HG03460 (cell line): ENCODE data around the gene COX6A2.

Experiments
- ATAC-seq: cut with Tn5 transposase; IDR thresholded peaks from one replicate; pipeline ENCODE4 v1.9.1; 2021; ENCODE audit not compliant: unreplicated experiment

COX6A2 gene

GRCh38 chr16:31411024-31411844, 16.9 kb downstream of the COX6A2 start:
- ATAC-seq, result no peak

- ATAC-seq, result no peak
Observed at GRCh38 chr16:31410082-31410481, 18.1 kb downstream of the COX6A2 start.

- no peak for ATAC-seq
Observed at GRCh38 chr16:31409433-31409832, 18.7 kb downstream of the COX6A2 start.

- ATAC-seq, result no peak
Observed at GRCh38 chr16:31407406-31407805, 20.8 kb downstream of the COX6A2 start.

- no peak for ATAC-seq
Observed at GRCh38 chr16:31404353-31405064, 23.7 kb downstream of the COX6A2 start.

- ATAC-seq, result no peak
Observed at GRCh38 chr16:31403590-31404352, 24.4 kb downstream of the COX6A2 start.

GRCh38 chr16:31402687-31403086, 25.5 kb downstream of the COX6A2 start:
- ATAC-seq, result no peak

GRCh38 chr16:31401436-31401835, 26.7 kb downstream of the COX6A2 start:
- no peak for ATAC-seq

- no peak for ATAC-seq
Observed at GRCh38 chr16:31400191-31400590, 28.0 kb downstream of the COX6A2 start.

- ATAC-seq, result no peak
Observed at GRCh38 chr16:31397701-31398100, 30.5 kb downstream of the COX6A2 start.

GRCh38 chr16:31397096-31397660, 31.0 kb downstream of the COX6A2 start:
- ATAC-seq, result no peak

- ATAC-seq, result no peak
Observed at GRCh38 chr16:31395647-31396046, 32.5 kb downstream of the COX6A2 start.

- no peak for ATAC-seq
Observed at GRCh38 chr16:31393056-31393455, 35.1 kb downstream of the COX6A2 start, which contains the start of gene ITGAD. ITGAD (plus strand) TSS chr16:31393335; CDS start chr16:31393361, 26 bp downstream.

- no peak for ATAC-seq
Observed at GRCh38 chr16:31390504-31391041, 37.6 kb downstream of the COX6A2 start.

- ATAC-seq, result no peak
Observed at GRCh38 chr16:31388535-31388934, 39.6 kb downstream of the COX6A2 start.

- no peak for ATAC-seq
Observed at GRCh38 chr16:31386157-31386984, 41.8 kb downstream of the COX6A2 start.

- ATAC-seq, result no peak
Observed at GRCh38 chr16:31385680-31386079, 42.5 kb downstream of the COX6A2 start.

GRCh38 chr16:31382485-31383161, 45.5 kb downstream of the COX6A2 start:
- ATAC-seq, result no peak

GRCh38 chr16:31380201-31380600, 48.0 kb downstream of the COX6A2 start:
- no peak for ATAC-seq
